HG02588 (cell line): ENCODE measurements around the gene CA5A.
"Not testable (repeated sequence)": the region's sequence is repeated elsewhere in the genome, so short reads cannot be mapped to it uniquely, and the experiment has no call there.

ENCODE experiments used
- ATAC-seq: cut with Tn5 transposase; IDR thresholded peaks from one replicate; pipeline ENCODE4 v1.9.1; 2021; ENCODE audit warnings: mild to moderate bottlenecking, moderate library complexity; ENCODE audit not compliant: unreplicated experiment

The CA5A gene

DNA sequence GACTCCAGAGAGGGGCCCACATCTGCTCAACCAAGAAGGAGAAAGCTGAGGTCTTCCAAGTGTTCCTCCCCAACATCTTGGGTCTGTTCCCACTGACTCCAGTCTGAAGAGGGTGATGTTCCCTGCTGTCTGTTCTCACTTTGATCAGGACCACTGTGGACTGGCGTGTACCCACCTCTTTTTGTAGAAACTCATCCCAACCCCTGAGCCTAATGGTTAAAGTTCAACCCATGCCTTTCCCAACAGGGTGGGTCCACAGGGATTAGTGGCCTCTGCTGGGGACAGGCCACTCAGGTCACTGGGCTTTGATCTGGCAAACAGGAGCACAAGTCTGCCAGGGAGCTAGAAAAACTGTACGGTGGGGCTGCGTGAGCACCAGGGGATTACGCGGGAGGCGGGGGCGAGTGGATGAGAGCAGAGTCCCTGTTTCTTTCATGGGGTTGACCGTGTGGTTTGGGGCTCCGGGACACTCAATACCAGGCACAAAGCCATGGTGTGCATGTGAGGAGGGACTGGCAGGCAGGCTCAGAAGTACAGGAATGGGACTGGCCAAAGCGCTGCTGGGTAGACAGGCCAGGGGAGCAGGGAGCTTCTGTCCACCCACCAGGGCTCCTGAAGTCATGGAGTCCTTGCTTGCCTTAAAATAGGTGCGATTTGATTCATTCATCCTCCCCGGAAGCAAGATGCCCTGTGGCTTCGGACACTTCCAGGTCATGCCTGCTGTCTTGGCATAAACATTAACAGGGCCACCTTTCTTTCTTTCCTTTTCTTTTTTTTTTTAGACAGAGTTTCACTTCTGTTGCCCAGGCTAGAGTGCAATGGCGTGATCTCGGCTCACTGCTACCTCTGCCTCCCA, at the start of gene CA5A:
Gene CA5A, minus strand, starts transcription at position 155 of the 856 bp plus-strand sequence. Its CDS starts 79 bp downstream, at position 76.
- no peak for ATAC-seq

DNA sequence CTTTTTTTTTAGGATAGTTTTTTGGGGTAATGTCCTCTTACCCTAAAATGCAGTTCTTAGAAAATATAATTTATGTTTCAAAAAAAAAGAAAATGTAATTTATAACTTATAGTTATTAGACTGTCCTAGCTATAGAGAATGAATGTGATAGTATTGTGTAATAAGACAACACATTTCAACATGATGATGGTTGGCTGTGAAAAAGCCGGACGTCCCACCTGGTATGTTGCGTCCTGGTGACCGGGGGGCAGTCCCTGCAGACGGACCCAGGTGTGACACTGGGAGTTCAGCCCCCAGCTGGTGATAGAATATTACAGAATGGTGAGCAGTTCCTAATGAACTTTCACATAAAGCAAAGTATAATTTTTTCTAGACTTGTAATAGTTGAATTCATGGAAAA, 49.2 kb upstream of the CA5A start:
- not testable (repeated sequence) for ATAC-seq

DNA sequence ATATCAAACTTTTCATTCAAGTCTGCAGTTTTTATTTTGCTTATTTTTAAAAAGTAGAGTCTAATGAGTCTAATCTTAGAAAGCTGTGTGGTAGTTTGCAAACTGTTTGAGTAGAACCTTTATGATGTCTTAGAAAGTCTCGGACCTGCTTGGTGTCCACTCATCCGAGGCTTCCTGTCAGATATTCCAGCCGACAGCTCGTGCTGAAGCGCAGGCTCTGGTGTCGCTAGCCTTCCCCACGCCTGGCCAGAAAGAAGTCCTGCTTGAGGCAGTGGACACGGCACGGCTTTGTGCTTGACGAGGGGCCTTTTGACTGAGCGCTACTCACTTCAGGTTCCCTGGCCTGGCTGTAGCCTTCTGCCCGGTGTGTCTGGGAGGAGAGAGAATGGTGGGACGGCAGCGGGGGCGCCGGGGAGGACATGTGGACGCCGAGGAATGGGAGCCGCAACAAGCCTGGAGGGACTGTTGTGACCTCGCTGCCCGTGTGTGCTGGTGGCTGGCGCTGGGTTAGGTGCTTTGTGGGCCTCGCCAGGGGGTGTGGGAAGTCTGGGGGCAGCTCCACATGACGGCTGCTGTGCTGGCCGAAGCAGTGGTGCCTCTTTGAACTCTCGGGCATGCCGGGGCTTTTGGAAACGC, 48.4 kb upstream of the CA5A start:
- no peak for ATAC-seq

DNA sequence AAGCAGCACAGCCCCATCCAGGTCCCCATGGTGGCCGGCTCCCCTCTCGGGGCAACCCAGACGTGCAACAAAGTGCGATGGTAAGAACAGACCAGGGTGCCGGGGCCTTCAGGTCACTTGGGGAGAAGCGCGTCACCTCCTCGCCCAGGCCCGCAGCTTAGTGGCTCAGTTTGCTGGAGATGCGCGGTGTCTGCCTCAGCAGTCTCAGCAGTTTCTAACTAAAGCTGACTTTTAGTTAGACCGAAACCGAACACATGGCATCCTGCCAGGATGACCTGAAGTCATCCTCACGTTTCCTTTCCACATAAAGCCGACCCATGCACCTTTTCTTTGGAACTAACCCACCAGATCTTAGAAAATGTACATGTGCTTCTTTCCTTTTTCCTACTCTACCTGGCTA, 47.9 kb upstream of the CA5A start:
- not testable (repeated sequence) for ATAC-seq

DNA sequence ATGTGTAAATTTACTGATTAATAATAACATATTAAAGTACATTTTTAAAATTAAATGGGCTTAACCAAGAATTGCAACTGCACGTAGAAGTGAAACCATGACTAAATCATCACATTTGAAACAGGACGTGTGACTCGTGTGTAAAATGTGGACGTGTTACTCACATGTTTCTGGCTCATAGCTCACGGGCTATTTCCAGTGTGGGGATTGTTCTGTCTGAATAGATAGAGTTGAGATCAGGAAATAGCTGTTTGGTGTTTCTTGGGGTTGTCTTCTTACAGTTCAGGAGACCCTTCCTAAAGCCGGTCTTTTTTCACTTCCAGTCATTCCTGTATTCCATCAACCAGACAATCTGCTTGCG, 47.4 kb upstream of the CA5A start:
- ATAC-seq = not testable (repeated sequence)

DNA sequence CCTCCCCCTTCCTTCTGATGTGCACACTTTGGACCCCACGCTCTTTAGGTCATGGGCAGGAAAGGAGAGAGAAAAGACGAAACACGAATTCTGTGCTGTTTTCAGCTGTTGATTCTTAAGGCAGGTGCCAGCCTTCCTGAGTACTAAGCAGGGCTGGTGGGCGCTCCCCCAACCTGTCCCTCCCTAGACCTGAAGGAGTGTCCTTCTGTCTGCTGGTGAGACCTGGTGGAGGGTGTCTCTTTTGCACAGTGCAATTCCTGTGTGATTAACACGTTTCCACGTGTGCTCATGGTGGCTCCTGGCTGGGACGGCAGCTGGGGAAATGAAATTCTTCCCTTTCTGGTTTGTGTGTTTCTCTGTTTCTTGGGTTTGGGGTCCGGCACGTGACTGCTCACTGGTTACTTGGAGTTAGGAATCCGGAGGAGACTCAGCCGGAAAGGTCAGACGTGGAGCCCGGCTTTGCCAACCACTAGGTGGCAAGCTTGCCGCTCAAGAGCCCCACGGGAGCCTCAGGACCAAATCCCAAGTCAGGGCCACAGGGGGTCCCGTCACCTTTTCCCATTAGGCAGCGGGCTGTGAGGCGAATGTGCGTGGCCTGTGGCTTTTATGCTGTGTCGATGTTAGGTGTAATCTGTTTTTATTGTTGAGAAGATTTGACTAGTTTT, 46.9 kb upstream of the CA5A start:
- not testable (repeated sequence) for ATAC-seq

DNA sequence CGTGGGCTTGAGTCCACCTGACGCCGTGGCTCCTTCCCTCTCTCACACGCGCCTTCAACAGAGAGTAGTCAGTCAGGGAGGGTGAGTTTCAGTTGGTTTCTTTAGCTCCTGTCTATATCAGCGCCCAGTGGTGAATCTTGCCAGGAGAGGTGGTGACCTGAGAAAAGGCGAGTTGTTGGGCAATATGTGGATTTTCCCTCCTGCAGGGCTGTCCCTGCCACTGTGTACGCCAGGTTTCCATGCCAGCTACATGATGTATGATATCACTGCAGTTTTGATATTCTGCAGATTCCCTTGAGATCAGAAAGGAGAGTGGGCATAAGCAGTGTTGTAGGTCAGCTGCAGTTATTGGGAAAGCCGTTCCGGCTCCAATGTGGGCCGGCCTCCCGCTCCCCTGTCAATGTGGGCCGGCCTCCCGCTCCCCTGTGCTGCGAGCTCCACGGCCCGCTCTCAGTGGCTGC, 46.3 kb upstream of the CA5A start:
- ATAC-seq = no peak

DNA sequence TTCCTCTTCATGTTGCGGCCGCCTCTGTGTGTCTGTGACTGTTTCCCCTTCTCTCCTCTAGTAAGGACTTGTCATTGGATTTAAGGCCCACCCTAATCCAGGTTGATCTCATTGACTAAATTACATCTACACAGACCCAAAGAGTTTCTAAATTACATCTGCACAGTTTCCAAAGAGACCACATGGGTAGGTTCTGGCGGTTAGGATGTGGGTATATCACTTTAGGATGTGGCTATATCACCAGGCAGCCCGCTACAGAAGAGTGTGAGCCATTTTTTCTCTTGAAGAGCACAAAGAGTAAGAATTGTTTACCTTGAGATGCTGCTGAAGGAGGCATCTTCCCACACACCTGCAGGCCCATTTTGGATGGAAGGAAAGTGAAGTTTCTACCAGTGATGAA, 45.0 kb upstream of the CA5A start:
- not testable (repeated sequence) for ATAC-seq

DNA sequence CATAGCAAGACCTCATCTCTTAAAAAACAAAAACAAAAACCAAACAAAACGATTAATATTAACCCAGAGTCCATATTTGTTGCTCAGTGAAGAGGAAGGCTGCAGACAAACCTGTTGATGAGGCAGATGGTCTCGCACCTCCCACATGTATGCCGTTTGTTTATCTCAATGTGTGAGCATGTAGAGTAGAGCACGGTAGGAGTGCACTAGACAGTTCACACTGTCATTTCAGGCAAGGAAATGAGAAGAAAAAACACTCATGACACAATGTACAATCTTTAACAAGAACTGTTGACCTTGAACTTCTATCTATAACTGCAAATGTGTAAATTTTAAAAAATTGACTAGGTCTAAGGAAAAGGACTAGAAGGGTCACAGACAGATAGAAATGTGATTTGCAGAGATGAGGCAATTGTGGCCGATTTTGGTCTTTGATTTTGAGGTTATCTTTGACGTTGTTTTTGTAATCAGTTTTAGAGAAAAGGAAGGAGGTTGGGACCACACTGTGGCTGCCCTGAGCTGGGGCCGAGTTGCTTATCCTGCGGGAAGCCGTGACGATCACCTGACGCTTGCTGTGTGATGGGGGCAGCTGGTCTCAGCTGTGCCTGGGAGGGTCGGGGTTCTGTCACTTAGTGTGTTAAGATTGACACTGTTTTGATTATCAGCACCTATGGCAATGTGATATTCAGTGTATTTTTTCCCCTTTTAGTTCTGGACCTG, 43.7 kb upstream of the CA5A start:
- not testable (repeated sequence) for ATAC-seq

DNA sequence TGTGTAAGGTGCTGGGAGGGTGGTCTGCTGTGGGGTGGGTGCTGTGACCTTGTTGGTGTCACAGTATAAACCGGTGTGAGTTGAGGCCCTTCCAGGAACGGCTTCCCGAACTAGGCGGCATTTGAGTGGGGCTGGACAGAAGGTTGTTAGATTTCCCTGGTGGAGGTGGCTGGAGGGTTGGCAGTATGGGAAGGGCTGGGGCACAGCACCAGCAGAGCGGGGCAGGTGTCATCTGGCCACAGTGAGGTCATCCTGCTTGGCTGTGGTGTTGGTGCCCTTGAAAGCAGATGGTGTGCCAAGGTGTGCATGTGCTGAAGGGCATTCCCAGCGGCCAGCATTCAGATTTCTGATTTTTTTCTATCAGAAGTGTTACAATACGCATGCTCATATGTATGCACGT, 43.0 kb upstream of the CA5A start:
- ATAC-seq = no peak

DNA sequence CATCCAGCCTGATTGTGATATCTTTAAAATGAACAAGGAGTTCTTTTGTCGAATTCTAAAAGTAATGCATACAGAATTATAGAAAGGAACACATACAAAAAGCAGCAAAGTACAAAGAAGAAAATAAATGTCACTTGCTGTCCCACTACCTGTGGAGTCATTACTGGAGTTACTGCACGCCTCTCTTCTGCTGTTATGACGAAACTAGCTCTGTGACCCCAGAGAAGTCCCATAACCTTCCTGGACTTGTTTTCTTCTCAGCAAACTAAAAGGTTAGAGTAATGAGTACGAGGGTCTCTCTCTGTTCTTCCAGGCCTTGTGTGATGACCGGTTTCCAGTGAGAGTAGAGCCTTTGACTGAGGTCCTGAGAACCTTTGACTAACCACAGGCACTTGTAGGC, 41.8 kb upstream of the CA5A start:
- ATAC-seq = no peak

DNA sequence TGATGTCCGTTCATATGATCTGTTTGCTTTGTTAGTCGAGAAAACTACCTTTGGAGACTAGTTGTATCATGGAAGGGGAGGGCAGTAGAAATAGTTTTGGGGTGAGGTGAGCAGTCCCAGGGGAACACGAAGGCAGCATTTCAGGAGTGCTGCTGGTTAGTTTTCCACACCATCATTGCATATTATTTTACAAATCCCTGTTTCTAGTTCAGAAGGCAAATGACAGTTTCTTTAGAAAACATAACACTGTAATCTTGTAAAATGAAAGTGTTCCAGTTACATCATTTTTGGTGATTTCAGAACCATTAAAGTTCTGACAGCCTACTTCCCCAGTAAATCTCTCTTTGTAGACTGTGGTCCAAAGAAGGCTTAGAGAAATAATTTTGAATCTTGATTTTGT, 40.3 kb upstream of the CA5A start:
- no peak for ATAC-seq

DNA sequence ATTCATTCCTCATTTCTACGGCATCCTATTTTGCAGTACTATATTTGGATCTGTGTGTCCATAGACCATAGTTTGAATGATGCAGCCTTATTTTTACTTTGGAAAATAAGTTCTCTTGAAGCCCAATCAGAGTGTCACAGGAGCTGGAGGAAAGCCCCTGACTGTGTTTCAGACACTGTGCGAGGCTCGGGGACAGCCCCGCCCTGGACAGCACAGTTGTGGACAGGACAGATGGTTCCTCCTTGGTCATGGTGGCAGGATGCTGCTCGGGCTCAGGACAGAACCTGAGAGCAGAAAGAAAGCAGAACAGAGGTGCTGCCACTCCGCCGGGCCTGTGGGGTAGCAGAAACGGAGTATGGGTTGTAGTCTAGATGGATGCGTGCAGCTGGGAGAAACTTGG, 37.8 kb upstream of the CA5A start:
- ATAC-seq = no peak

DNA sequence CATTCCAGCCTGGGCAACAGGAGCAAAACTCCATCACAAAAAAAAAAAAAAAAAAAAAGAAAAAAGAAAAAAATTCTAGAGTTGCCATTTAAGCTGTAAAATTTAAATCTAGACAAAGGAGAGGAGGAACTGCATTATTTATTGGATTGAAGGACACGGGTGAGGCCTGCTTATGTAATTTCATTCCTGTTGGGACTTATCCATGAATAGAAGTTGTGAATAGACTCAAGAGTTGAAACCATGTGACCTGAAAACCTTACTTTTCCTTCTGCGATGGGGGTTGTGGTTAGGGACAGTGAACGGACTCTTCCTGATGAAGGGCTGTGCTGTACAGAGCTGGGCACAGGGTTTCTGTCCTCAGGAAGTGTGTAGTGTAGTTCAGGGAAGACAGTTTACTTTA, 37.4 kb upstream of the CA5A start:
- no peak for ATAC-seq

DNA sequence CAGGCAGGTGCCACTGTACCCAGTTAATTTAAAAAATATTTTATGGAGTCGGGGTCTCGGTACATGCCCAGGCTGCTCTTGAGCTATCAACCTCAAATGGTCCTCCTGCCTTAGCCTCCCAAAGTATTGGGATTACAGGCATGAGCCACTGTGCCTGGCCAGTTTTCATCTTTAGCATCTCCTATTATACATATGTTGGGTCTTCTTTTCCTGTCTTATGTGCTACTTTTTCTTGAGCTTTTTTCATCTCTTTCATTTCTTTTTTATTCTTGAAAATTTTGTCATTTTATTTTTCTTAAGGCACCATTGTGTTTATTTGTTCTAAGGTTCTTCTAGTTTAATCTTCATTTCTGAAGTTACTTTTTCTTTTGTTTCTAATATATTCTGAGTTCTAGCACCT, 35.6 kb upstream of the CA5A start:
- ATAC-seq = no peak

DNA sequence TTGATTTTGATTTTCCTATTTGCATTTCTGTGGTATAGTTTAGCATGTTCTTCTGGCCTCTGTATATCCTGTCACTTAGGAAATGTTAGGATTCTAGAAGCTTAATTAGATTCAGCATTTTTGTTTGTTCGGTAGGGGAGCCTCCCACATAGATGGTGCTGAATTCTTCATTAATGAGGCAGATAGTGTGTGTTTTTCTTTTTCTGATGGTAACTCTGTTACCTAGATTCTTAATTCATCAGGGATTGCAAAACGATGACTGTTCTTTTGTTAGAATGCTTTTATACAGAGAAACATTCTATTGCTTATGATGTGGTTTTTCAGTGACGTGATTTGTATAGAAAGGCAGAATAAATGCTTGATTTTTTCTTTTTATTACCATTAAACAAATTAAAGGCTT, 33.9 kb upstream of the CA5A start:
- ATAC-seq = no peak

DNA sequence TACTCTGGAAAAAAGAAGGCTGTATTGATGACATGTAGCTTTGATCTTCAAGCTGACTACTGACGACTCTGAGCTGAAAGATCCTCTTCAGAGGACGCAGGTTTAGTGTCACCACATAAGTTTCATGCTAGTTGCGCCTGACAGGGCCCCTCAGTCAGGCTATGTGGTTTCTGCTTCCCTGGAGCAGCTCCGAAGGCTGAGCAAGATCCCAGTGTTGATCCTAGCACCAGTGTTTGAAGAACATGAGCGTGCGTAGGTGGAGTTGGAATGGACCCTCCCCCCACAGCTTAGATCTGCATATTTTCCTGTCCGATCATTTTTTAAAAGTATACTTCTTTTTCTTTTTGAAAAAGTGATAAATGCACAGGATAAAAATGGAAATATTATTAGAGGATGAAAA, 32.2 kb upstream of the CA5A start:
- ATAC-seq = no peak

DNA sequence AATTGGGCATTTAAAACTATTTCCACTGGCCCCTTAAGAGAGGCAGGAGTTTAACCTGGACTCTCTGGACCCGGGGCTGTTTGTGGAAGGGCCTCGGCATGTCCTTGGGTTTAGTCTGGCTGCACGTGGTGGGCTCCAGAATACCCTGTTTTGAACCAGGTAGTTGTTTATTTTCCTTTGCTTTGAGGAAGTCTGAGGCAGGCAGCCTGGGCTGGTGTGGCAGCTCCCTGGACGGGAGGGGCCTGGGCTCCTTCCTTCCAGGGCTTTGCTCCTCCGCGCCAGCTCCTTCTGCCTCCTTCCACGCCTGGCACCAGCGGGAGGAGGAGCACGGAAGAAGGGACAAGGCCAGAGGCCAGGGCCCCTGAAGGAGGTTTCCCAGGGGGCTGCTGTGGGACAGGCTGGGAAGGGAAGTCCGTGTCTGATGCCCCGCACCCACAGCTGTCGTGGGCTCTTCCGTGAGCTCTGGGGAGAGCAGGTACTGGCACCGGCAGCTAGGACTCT, 30.4 kb upstream of the CA5A start:
- no peak for ATAC-seq

DNA sequence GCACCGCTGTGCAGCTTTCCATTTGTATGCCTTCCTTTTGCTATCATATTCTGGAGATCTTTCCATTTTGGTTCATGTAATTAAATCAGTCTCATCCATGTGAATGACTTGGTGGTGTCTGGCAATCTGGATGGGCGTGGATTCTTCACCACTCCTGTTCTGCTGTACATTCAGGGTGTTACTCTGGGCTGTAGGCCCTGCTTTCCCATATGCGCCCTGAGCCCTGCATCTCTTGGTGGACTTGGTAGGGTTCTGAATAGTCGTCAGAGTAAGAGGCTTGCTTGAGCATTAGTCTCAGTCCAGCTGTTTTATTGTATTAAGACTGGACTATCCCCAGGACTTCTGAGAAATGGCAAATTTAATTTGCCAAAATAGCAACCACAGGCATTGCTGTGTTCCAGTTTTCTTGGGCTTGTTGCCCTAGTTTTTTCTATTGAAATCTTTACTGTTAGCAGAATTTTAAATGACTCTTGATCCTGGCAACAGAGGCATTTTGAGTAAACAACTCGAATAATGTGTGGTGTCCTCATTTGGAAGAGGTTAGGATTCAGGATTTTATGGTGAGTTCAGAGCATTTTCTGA, 29.8 kb upstream of the CA5A start:
- no peak for ATAC-seq

DNA sequence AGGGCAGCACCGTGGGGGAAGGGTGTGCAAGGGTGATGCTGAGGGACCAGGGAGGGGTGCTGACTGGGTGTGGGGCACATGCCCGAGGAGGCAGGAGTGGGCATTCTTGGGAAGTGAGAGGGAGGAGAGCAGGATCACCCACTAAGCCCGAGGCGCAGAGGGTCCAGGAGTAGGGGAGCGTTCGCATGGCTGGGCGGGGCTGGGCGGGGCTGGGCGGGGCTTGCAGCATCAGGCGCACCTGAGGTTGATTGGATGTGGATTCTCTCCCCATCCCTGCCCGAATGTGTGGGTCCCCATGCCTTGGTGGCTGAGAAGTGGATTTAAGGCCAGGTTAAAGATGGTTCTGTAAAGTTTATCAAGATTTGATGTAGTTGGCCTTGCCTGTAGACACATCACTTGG, 29.1 kb upstream of the CA5A start:
- ATAC-seq = no peak
